ENCODE measurements around the gene ELAVL1. TPM values are rescaled to one million over a fixed set of nuclear protein-coding genes. Genes with fewer than 3 reads are reported as not detected.

The ELAVL1 gene
- total and polyA plus RNA-seq, 2 of the 13 experiments (the other 11 are each of a cell fraction or from before 2014, with no cell fraction given): 27.9 to 38.4 TPM

DNA sequence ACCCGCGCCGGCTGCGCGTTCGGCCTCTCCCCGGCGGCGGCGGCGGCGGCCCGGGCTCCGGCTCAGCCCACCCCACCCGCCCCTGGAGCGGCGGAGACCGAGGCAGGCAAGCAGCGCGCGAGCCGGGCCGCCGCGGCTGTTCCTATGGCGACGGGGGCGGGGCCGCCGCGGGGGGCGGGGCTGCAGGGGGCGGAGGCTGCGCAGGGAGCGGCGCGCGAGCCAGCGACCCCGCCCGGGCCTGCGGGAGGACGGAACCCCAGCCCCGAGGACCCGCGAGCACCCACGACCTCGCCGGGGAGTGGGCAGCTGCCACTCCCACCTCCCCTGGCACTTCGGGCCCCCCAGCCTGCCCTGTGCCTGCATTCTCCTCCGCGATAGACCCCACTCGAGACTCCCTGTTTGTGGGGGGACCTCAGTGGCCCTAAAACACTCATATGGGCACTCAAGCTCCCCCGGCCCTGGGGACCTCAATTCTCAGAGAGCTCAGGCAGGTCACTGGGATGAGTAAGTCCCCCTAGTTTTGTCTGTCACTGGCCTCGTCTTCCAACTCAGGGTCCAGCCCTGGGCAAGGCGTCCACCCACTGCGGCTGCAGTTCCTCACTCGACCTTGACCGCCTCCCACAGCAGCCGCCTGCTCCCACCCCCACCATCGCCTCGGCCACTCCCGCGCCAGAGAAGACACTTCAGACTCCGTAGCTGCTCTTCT, 79.3 kb downstream of the ELAVL1 start, which contains the start of gene CTXN1 (continued):
- TF ChIP-seq KDM2A (CRISPR knock-in tag; IDR thresholded peaks at IDR 0.05; ENCODE audit: borderline replicate concordance, low read depth): peak; percentile 55; the same call in 1 of the 2 replicates
- no peak for TF ChIP-seq ZFYVE20 (CRISPR knock-in tag; IDR thresholded peaks at IDR 0.05; ENCODE audit: borderline replicate concordance, low read depth)
- no peak for TF ChIP-seq ZNF354B (CRISPR knock-in tag; IDR thresholded peaks at IDR 0.05)
- no peak for TF ChIP-seq KLF16 (CRISPR knock-in tag; IDR thresholded peaks at IDR 0.05)
- TF ChIP-seq SAP130 (CRISPR knock-in tag; IDR thresholded peaks at IDR 0.05; ENCODE audit: low read depth): 0 out of 2 replicates have a peak, but pooled peaks have one; percentile 19

DNA sequence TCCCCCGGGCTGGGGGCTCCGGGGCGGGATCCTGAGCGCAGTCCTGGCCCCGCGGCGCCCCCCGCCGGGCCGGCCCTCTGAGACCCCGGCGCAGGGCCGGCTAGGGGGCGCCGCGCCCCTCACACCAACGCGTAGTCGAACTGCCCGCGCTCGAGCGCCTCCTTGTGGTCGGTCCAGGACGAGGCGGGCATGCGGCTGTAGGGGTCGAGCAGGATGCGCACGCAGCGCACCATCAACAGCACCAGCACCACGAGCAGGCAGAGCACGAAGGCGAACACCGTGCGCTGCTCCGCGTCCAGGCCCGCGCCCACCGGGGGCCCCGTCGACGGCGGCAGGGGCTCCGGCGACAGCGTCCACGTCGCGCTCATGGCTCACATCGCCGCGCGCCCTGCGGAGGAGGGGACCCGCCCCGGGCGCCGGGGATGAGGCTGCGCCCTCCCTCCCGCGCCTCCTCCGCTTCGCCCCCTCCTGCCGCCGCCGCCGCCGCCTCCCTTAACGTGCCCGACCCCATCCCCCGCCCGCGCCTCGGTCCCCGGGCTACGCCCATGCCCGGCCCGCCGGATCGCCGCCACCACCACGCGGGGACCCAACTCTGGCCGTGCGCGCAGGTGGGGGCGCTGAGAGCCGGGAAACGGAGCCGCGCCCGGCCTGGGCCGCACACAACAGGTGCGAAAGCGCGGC, 80.1 kb downstream of the ELAVL1 start:
- ChIA-PET POLR2A (no interaction called here), CTCF (ENCODE audit: low intra/inter-chr PET ratio, low total read pairs) (interaction anchor here (0.6 to 2.7 kb wide), 3 partner anchors 54 to 72 kb away, joined by 3 to 28 read pairs (median 4); no protein-coding TSS in a partner anchor)
- peak overlapping the region in 1 of 3 experiments; percentile 55; a peak in 1 of 6 replicates for H3K4me3 ChIP-seq (replicated peaks in 1 of 3; ENCODE audit: insufficient read depth in 1 of 3, low read depth in 2 of 3, low read length in 3 of 3)
- BruUV-seq (replicated peaks): no TSS peak
- in situ Hi-C loops (cut with HindIII; ENCODE audit: extremely low pct_ligation_motif_present, low pct_unique_long_range_greater_than_20kb): no loop called here
- no peak overlapping the region for H3K9ac ChIP-seq (ENCODE audit: insufficient read depth, low read depth, low read length)
- peaks cover 8% of the 10 kb centered on the region for H3K4me1 ChIP-seq (ENCODE audit: insufficient read depth, low read length)
- peaks cover 6 to 10% of the 10 kb centered on the region in 2 experiments; a peak in 2 of 5 replicates for H3K36me3 ChIP-seq (replicated peaks in 1 of 2; ENCODE audit: control insufficient read depth in 1 of 2, insufficient read depth in 2 of 2, low read length in 2 of 2)
- intact Hi-C loops (cut with micrococcal nuclease; ENCODE audit: unreplicated experiment): loop anchor here (2.0 kb wide), 1 partner anchor 73 kb away; no protein-coding TSS in a partner anchor
- no peak overlapping the region for H2AFZ ChIP-seq (ENCODE audit: low read length)
- ATAC-seq (peak; percentile 59), FAIRE-seq (no peak), DNase-seq (ENCODE audit: low spot score) (peak; percentile 64)
- no peak overlapping the region for H3K27ac ChIP-seq (ENCODE audit: extremely low read length, insufficient read depth, low read length)
- no peaks in the 10 kb centered on the region for H3K79me2 ChIP-seq (ENCODE audit: insufficient read depth, low read length)
- H4K20me1 ChIP-seq (ENCODE audit: insufficient read depth, low read length): peaks cover 5% of the 10 kb centered on the region; the same call in 1 of the 2 replicates
- WGBS (ENCODE audit: low lambda C conversion rate): 5% methylated on average over 16 of the region's 98 CpGs
- H3K27me3 ChIP-seq (ENCODE audit: control insufficient read depth in 1 of 2, insufficient read depth in 2 of 2, low read length in 2 of 2): no peaks in the 10 kb centered on the region
- H3K9me3 ChIP-seq (ENCODE audit: low read length): no peaks in the 10 kb centered on the region
- peak overlapping the region; percentile 55 for H3K4me2 ChIP-seq (ENCODE audit: low read depth, low read length)
- no peak for TF ChIP-seq ZNF879 (CRISPR knock-in tag; IDR thresholded peaks at IDR 0.05)
- no peak for TF ChIP-seq BRCA1 (CRISPR knock-in tag; IDR thresholded peaks at IDR 0.05)
- TF ChIP-seq, protein P1, sequence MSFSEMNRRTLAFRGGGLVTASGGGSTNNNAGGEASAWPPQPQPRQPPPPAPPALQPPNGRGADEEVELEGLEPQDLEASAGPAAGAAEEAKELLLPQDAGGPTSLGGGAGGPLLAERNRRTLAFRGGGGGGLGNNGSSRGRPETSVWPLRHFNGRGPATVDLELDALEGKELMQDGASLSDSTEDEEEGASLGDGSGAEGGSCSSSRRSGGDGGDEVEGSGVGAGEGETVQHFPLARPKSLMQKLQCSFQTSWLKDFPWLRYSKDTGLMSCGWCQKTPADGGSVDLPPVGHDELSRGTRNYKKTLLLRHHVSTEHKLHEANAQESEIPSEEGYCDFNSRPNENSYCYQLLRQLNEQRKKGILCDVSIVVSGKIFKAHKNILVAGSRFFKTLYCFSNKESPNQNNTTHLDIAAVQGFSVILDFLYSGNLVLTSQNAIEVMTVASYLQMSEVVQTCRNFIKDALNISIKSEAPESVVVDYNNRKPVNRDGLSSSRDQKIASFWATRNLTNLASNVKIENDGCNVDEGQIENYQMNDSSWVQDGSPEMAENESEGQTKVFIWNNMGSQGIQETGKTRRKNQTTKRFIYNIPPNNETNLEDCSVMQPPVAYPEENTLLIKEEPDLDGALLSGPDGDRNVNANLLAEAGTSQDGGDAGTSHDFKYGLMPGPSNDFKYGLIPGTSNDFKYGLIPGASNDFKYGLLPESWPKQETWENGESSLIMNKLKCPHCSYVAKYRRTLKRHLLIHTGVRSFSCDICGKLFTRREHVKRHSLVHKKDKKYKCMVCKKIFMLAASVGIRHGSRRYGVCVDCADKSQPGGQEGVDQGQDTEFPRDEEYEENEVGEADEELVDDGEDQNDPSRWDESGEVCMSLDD (CRISPR knock-in tag; IDR thresholded peaks at IDR 0.05; ENCODE audit: borderline replicate concordance): no peak
- TF ChIP-seq ZNF263 (CRISPR knock-in tag; IDR thresholded peaks at IDR 0.05): 0 out of 2 replicates have a peak, but pooled peaks have one; percentile 43
- TF ChIP-seq, protein P2, sequence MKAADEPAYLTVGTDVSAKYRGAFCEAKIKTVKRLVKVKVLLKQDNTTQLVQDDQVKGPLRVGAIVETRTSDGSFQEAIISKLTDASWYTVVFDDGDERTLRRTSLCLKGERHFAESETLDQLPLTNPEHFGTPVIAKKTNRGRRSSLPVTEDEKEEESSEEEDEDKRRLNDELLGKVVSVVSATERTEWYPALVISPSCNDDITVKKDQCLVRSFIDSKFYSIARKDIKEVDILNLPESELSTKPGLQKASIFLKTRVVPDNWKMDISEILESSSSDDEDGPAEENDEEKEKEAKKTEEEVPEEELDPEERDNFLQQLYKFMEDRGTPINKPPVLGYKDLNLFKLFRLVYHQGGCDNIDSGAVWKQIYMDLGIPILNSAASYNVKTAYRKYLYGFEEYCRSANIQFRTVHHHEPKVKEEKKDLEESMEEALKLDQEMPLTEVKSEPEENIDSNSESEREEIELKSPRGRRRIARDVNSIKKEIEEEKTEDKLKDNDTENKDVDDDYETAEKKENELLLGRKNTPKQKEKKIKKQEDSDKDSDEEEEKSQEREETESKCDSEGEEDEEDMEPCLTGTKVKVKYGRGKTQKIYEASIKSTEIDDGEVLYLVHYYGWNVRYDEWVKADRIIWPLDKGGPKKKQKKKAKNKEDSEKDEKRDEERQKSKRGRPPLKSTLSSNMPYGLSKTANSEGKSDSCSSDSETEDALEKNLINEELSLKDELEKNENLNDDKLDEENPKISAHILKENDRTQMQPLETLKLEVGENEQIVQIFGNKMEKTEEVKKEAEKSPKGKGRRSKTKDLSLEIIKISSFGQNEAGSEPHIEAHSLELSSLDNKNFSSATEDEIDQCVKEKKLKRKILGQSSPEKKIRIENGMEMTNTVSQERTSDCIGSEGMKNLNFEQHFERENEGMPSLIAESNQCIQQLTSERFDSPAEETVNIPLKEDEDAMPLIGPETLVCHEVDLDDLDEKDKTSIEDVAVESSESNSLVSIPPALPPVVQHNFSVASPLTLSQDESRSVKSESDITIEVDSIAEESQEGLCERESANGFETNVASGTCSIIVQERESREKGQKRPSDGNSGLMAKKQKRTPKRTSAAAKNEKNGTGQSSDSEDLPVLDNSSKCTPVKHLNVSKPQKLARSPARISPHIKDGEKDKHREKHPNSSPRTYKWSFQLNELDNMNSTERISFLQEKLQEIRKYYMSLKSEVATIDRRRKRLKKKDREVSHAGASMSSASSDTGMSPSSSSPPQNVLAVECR (CRISPR knock-in tag; IDR thresholded peaks at IDR 0.05; ENCODE audit: borderline replicate concordance): peak; percentile 82
- TF ChIP-seq ZNF44 (CRISPR knock-in tag; IDR thresholded peaks at IDR 0.05): no peak
- peak; percentile 61; the same call in 1 of the 2 replicates for TF ChIP-seq ZNF160 (CRISPR knock-in tag; IDR thresholded peaks at IDR 0.05)
- TF ChIP-seq PAF1 (CRISPR knock-in tag; IDR thresholded peaks at IDR 0.05): no peak
